Raji (cell line): Measurements from ENCODE around the gene GDE1.
A peak's percentile ranks its signal among the peaks of the same experiment; 100 is the strongest.

Source experiments
- POLR2A ChIP-seq: IDR thresholded peaks from 2 replicates; pipeline ENCODE4 v1.6.1; 2011; ENCODE audit warnings: low read depth, low read length, control low read depth; ENCODE audit not compliant: insufficient read depth

Gene GDE1, protein sequence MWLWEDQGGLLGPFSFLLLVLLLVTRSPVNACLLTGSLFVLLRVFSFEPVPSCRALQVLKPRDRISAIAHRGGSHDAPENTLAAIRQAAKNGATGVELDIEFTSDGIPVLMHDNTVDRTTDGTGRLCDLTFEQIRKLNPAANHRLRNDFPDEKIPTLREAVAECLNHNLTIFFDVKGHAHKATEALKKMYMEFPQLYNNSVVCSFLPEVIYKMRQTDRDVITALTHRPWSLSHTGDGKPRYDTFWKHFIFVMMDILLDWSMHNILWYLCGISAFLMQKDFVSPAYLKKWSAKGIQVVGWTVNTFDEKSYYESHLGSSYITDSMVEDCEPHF

DNA sequence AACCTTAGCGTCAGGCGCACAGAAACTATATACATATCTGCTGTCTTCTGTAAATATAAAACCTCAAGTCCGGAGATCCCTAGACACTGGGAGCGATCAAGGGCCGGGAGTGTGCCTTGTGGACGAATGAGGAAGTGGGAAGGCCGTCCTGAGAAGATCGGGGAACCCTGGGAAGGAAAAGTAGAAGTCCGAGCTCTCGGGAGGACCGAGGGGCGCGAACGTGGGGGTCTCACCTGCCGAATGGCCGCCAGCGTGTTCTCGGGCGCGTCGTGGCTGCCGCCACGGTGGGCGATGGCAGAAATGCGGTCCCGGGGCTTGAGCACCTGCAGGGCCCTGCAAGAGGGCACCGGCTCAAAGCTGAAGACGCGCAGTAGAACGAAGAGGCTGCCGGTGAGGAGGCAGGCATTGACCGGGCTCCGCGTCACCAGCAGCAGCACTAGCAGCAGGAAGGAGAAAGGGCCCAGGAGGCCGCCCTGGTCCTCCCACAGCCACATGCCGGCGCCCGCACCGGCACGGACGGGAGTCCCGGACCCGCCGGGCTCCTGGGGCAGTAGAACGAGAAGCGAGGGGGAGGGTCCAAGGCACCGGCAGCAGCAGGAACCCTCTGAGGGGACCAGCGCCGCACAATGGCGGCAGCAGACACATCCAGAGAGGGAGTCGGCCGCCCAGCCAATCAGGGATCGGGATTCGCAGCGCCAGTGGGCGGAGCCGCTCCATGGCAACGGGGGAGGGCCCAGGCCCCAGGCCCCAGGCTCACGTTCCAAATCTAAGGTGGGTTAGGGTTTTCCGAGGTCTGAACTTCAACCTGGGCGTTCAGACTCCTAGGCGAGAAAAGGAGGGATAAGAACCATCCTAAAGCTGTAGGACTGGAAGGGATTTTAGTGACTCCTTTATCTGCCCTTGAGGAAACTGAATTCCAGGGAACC lies at the start of gene GDE1:
TSS of gene GDE1 (minus strand) at position 628 of the 926 bp plus-strand sequence. CDS start at position 494, 134 bp downstream.
- TF ChIP-seq POLR2A, result peak; percentile 90

DNA sequence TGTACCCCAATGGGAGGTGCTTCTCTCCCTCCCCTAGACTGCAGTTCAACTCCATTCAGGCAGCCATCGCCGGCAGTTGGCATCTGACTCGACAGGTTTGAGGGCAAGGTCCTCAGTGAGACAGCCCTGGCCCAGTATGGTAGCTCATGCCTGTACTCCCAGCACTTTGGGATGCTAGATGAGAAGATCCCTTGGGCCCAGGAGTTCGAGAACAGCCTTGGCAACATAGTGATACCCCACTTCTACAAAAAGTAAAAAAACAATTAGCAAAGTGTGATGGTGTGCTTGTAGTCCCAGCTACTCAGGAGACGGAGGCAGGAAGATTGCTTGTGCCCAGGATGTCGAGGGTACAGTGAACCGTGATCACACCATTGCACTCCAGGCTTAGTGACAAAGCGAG lies 45.7 kb upstream of the GDE1 start:
- no peak for TF ChIP-seq POLR2A

DNA sequence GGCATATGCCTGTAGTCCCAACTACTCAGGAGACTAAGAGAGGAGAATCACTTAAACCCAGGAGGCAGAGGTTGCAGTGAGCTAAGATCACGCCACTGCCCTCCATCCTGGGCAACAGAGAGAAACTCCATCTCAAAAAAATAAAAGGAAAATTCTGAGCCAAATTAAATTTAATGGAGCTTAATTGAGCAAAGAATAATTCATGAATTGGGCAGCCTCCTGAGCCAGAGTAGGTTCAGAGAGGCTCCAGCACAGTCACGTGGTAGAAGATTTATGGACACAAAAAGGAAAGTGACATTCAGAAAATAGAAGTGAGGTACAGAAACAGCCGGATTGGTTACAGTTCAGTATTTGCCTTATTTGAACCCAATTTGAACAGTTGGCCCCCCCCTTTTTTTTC lies 44.5 kb upstream of the GDE1 start:
- TF ChIP-seq POLR2A, result no peak

DNA sequence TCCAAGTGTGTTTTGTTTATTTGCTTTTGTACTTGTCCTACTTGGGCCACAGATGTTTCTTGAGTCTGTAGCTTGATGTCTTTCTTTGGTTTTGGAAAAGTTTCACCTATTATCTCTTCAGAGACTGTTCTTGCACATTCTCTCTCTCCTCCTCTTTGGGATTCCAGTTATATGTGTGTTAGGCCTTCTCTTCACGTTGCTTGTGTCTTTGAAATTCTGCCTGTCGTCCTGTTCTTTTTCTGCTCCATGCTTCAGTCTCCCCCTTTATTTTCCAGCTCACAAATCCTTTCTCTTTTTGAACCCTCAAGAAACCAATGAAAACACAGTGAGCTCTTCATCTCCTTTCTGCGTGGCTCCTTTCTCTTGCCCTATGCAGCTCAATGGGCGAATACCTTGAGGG lies 41.5 kb upstream of the GDE1 start:
- TF ChIP-seq POLR2A, result no peak

DNA sequence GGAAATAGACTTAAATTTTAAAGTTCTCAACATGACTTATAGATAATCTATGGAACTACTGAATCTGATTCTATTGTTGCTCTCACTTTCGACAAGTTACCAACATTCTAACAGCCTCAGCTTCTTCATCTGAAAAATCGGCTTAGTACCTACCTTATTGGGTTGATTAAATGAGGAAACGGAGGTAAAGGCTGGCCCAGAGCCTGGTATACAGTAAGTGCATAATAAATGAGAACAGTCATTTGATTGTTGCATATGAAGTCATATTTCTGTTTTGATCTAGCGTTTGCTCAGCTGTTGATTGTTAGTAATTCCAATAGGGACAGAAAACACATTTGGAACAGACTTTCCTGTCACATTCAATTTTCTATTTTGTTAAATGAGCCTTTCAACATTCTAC lies 38.2 kb upstream of the GDE1 start:
- TF ChIP-seq POLR2A, result no peak

DNA sequence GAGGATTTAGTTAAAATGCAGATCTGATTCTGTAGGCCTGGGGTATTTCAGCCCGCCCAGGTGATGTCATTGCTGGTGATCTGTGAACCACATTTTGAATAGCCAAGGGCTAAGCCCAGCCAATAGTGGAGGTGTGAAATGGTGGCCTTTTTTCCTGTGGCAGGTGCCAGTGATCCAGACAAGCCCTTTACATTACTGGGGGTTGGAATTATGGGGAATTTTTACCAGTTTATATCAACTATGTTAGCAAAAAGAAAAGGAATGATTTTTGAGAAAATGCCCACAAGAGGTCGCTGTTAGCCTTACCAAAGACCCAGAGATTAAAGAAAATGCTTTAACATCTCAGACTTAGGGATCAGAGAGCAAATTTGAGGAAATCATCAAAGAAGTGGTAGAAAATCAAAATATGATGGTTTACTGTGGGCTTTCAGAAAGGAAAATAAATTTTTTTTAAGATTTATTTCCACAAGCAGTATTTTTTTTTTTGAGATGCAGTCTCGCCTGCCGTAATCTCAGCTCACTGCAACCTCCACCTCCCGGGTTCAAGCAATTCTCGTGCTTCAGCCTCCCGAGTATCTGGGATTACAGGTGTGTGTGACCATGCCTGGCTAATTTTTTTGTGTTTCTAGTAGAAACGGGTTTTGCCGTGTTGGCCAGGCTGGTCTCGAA lies 37.5 kb upstream of the GDE1 start:
- TF ChIP-seq POLR2A, result no peak

DNA sequence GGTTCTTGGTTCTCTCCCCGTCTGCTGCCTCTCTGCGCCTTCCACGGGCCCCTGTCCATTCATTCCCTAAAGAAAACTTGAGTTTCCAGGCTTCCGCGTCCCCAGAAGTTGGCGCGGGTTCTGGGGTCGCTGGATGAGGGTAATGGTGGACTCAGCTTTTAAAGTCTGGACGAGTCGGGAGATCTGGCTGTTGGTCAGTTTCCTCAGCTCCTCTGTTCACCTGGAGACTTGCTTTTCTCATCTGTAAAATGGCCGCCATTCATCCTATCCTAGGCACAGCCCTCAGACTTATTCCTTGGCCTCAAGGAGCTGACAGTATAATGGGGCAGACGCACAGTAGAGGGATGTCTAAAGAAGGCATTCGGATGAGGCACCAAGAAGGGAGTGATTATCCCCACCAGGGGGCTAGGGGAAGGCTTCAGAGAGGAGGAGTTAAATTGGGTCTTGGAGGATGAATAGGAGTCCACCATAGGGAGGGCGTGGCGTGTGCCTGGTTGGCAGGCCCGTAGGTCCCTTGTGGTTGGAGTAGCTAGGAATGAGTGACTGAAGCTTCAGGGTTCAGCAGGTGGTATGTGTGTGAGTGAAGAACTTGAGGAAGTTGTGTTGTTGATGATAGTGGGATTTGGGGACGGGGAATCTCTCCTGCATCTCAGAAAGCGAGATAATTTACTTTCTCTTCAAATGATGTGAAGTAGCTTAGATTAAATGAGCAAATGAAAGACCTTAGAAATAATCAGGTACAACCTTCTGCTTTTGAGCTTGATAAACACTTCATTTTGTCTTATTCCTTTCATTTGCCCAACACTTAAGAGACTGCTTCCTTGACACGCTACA lies 34.3 kb upstream of the GDE1 start:
- TF ChIP-seq POLR2A, result no peak

DNA sequence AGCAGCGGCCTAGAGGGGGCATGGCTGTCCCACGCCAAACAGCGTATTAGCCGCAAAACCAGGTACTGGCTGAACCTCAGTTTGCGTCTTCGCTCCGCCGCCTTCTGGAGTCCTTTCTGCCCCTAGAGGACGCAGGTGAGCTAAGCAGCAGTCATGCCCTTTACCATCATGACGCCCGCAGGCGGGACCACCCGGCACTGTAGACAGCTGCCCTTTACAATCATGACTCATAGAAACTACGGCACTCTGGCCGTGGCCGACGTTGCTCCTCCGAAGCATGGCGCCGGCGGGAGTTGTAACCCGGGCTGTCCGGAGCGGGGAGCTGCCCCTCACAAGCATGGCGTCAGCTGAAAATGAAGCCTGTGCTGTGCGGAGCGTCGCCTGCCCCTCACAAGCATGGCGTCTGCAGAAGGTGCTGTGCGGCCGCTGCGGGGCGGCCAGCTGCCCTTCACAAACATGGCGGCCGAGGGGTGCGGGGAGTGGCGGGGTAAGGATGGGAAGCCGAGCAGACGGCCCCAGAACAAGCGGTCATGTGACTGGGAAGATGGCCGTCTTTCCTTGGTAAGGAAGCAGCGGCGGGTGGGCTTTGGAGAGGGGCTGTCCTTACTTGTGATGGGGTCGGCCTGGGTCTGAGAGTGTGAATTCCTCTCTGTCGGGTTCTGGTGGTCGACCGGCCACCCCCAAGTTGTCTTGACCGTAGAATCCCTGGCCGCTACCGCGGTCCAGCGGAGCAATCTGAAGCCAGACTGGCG lies 33.5 kb upstream of the GDE1 start, which contains the start of gene VPS35L:
TSS of gene VPS35L (plus strand) at position 518 of the 752 bp plus-strand sequence. CDS start at position 545, 27 bp downstream.
- TF ChIP-seq POLR2A, result peak; percentile 52

DNA sequence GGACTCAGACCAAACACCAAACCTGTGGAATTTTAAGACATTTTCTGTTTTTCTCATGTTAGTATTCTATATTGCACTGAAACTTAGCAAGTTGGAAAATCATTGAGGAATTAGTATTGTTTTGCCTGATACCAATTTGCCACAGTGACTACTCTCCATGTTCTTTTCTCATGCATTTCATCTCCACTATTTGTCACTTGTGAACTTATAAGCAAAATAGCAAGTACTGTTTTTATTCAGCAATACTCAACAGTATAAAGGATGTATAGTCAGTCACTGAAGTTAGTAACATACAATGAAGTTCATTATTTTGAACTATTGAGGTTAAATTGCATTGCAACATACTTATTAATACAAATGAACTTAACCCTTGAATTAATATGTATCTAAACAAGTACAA lies 27.8 kb upstream of the GDE1 start:
- no peak for TF ChIP-seq POLR2A

DNA sequence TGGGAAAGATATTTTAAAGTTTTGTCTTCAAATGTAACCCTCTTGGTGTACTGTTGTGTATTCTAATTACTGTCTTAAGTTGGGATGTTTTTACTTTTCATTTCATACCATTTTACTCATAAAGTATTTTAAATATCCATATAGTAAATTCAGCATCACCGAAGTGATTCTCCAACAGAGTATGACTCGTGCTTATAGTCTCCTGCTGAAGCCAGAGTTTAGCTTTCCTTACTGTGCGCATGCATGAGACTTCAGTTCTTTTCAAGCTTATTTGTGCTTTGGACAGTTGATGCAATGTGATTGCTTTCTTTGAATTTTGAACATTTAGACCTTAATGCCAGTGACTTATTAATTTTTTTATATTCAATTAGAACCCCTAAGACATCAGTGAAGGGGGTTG lies 26.2 kb upstream of the GDE1 start:
- TF ChIP-seq POLR2A, result no peak

DNA sequence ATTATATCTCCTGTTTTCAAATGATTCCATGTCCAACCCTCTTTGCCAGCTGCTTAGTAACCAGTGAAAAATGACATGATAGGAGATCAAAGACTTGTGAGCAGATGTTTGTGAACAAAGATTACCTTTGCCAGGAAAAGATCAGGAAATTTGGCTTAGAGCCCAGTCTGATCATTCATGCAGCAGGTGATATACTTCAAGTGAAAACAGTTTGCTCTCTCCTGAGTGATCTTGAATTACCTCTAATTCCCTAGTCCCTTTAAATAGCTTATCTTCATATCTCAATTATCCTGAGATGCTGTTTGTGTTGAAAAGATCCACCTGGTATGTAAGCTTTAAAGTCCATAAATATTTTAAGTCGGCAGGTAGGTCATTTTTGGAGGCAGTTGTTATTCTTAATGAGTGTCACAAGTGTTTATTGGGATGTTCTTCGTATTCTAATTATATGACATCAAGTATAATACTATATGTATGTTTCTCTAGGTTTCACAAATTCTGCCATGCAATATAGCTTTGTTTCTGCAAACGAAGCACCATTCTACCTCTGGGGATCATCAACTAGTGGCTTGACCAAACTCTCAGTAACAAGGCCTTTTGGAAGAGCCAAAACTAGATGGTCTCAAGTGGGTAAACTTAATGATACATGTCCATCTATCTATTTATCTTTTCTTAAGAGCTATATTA lies 20.4 kb upstream of the GDE1 start:
- TF ChIP-seq POLR2A, result no peak

DNA sequence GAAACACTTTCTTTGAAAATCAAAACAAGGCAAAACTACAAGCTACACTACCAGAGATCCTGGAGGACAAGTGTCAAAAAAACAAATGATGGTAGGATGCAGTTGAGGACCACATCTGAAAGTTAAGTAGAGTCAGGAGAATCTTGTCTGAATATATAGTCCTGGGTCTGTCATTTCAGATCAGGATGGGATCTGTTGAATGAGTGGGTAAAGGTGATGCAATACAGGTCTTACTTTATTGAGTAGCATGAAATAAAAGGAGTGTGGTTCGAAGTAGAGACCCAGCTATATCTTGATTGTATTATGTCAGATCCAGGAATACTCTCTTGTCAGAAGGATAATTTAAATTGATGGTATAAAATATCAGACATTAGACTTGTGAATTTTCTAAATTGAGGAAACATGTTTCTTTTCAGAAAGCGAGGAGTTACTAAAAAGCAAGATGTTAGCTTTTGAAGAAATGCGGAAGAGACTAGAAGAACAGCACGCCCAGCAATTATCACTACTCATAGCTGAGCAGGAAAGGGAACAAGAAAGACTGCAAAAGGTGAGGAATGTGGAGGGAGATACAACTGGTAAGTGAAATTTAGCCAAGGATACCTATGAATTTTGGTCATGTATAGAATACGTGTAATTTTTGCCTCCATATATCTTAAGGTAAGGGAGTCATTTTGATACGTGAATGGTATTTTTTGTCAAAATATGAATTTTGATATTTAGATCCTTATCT lies 18.5 kb upstream of the GDE1 start:
- no peak for TF ChIP-seq POLR2A

DNA sequence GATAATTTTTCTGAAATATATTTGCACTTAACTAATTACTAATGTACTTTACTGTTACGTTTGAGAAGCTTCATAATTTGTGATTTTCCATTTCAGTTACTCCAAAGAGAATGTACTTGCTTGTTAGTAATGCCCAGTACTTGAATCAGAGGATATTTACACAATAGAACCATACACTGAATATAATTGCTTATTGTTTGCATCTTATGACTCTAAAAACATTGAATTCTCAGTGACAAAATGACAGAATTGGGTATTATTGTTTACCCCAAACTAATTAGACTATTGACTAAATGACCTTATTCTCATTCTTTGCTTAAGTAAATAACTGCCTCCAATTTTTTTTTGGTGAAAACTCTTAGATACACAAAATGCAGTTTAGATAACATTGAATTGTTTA lies 10.7 kb upstream of the GDE1 start:
- TF ChIP-seq POLR2A, result no peak
